HG03565 (cell line): ENCODE measurements around the gene MAMSTR.
"Not testable (repeated sequence)": the region's sequence is repeated elsewhere in the genome, so short reads cannot be mapped to it uniquely, and the experiment has no call there.

Source experiments
- ATAC-seq: cut with Tn5 transposase; IDR thresholded peaks from one replicate; pipeline ENCODE4 v1.9.1; 2021; ENCODE audit warnings: mild to moderate bottlenecking, moderate library complexity; ENCODE audit not compliant: unreplicated experiment

MAMSTR gene

DNA sequence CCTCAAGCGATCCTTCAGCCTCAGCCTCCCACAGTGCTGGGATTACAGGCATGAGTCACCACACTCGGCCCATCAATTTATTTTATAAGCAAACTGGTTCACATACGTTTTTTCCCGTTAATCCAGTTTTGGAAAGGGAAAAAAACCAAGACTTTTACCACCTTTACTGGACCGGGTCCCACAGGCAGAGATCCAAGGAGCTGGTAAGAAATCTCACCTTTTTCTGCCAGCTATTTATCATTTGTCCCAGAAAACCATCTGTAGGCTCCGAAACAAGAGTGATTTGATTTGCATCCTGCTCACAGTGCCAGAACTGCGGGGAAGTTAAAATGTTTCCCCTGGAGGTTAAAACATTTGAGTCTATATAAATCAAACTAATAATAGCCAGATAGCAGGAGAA is 30.1 kb downstream of the MAMSTR start:
- no peak for ATAC-seq

DNA sequence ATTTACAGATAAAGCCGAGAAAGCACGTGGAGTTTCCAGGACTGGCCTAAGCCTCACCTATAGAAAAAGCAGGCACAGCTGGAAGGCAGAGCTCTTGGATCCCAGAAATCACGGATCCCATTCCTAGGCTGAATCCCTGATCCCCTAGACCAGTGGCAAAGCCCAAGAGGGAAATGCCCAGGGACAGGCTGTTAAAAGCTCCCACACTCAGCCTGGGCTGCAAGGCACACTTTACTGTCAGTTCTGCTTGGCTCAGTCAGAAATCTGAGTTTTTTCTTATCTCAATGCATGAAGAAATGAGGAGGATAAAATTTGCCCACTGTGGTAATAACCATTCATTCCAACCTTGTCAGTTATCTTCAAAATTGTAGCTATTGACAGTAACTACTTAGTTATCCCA is 31.7 kb downstream of the MAMSTR start:
- no peak for ATAC-seq

DNA sequence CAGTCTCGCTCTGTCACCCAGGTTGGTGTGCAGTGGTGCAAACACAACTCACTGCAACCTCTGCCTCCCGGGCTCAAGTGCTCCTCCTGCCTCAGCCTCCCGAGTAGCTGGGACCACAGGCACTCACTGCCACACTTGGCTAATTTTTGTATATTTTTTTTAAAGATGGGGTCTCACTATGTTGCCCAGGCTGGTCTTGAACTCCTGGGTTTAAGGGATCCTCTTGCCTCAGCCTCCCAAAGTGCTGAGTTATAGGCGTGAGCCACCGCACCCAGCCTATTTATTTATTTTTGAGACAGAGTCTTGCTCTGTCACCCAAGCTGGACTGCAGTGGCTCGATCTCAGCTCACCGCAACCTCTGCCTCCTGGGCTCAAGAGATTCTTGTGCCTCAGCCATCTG is 32.9 kb downstream of the MAMSTR start:
- not testable (repeated sequence) for ATAC-seq

DNA sequence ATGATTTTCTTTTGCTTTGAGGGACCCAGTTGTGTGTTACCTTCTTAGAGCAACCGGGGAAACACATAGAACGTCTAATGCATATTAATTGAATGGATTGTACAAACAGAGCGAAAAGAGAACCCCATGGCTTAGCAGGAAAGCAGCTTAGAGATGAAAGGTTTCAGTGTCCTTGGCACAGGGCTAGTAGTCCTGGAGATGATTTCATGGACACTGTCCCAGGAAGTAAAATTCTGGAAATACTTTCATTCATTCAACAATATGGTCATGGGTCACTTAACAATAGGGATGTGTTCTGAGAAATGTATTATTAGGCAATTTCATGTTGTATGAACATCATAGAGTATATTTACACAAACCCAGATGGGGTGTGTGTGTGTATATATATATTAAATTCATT is 33.4 kb downstream of the MAMSTR start:
- ATAC-seq, result no peak

DNA sequence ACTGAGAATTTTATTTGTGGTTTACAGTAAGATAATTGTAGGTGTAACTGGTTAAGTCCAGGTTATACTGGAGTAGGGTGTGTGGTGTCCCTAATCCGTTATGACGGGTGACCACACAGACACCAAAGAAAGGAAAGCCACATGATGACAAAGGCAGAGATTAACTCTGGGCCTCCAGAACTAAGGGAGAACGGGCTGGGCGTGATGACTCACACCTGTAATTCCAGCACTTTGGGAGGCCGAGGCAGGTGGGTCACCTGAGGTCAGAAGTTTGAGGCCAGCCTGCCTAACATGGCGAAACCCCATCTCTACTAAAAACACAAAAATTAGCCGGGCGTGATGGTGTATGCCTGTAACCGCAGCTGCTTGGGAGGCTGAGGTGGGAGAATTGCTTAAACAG is 33.9 kb downstream of the MAMSTR start:
- no peak for ATAC-seq

DNA sequence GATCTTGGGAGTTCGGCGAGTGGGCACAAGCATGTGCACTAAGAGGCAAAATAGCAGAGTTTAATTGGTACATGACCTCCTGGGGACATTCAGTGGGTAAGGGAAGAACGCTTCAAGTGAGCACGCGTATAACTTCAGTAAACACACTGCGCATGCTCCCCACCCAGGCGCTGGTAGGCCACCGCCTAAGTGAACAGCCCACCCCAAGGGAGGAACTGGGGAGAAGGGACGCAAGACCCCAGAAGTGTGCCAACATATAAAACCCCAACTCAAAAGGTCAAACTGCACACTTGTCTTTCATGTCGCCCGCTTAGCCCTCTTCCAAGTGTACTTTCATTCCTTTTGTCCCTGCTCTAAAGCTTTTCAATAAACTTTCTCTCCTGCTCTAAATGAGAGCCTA is 36.2 kb downstream of the MAMSTR start:
- no peak for ATAC-seq

DNA sequence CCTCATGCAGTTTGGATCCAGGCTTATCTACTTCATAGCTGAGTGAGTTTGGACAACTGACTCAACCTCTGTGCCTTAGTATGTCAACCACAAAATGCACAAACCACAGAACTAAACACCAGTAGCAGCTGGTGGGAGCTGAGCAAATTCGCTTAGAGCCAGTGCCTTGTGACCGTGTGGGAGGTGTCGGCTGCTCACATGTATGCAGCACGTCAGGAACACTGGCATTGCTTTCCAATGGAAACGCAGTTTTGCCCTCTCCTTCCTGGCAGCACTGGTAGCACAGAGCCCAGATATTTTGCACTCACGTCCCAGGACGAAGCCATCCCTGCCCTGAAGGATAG is 38.4 kb downstream of the MAMSTR start:
- ATAC-seq, result no peak

DNA sequence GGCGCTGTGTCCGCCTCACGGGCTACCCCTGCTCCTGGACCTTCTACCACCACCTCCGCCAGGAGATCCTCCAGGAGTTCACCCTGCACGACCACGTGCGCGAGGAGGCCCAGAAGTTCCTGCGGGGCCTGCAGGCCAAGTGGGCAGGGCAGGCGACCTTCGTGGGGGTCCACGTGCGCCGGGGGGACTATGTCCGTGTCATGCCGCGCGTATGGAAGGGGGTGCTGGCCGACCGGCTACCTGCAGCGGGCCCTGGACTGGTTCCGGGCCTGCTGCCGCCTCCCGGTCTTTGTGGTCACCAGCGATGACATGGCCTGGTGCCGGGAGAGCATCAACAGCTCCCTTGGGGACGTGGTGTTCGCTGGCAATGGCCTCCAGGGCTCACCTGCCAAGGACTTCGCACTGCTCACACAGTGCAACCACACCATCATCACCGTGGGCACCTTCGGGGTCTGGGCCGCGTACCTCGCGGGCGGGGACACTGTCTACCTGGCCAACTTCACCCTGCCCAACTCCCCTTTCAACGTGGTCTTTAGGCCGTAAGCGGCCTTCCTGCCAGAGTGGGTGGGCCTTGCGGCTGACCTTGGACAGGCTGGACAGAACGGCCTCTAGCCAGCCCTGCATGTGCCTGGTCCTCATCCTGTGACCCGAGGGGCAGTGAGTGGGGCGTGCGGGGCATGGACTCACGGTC is 38.9 kb downstream of the MAMSTR start:
- ATAC-seq, result no peak

DNA sequence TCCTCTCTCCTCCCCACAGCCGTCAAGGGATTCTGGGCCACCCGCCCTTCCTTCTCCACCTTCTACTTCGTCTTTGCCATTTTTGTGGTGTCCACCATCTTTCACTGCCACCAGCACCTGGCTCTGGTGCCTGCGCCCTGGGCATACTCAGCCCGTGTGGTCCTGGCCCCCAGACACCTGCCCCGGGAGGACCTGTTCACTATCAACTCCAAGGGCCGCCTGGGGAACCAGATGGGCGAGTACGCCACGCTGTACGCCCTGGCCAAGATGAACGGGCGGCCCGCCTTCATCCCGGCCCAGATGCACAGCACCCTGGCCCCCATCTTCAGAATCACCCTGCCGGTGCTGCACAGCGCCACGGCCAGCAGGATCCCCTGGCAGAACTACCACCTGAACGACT is 39.5 kb downstream of the MAMSTR start:
- not testable (repeated sequence) for ATAC-seq

DNA sequence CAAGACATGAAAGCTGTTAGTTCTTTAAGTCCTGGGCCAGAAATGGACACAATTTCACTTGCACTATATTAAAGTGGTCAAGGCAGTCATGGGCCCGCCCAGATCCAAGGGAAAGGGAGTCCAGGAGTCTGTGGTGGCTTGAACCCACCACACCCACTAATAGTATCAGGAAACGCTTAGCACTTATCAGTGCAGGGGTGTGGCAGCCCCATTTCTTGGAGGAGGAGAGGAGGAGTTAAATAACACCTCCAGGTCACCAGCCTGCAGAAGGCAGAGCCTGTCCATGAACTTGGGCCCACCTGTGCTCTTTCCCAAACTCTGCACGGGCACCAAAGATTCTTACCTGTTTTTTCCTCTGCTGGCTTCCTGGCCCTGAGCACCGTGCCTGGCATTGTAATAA is 41.3 kb downstream of the MAMSTR start:
- ATAC-seq, result no peak

DNA sequence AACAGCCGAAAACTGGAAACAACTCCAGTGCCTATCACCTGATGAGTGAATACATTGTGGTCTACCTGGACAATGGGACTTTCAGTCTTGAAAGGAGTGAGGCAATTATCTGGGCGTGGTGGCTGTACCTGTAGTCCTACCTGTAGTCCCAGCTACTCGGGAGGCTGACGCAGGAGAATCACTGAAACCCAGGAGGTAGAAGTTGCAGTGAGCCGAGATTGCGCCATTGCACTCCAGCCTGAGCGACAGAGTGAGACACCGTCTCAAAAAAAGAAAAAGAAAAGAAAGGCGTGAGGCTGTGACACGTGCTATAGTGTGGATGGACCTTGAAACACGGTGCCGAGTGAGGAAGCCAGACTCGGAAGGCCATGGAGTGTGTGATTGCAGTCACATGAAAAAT is 42.6 kb downstream of the MAMSTR start:
- ATAC-seq, result no peak

DNA sequence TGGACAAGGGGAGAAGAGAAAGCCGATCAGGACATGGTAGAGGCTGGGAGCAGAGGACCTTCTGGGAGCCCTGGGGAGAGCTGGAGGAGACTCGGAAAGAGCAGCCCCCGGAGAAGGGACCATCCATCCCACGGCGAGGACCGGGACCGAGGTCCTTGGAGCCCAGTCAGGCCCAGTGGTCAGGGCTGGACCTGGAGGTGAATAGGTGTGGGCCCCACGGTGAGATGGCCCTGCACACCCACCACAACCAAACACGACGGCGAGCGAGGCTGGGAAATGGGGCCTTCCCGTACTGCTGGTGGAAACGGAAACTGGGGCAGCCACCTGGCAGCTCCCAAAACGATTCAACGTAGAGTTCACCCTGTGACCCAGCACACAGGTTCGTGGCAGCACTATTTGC is 43.0 kb downstream of the MAMSTR start:
- ATAC-seq, result no peak

DNA sequence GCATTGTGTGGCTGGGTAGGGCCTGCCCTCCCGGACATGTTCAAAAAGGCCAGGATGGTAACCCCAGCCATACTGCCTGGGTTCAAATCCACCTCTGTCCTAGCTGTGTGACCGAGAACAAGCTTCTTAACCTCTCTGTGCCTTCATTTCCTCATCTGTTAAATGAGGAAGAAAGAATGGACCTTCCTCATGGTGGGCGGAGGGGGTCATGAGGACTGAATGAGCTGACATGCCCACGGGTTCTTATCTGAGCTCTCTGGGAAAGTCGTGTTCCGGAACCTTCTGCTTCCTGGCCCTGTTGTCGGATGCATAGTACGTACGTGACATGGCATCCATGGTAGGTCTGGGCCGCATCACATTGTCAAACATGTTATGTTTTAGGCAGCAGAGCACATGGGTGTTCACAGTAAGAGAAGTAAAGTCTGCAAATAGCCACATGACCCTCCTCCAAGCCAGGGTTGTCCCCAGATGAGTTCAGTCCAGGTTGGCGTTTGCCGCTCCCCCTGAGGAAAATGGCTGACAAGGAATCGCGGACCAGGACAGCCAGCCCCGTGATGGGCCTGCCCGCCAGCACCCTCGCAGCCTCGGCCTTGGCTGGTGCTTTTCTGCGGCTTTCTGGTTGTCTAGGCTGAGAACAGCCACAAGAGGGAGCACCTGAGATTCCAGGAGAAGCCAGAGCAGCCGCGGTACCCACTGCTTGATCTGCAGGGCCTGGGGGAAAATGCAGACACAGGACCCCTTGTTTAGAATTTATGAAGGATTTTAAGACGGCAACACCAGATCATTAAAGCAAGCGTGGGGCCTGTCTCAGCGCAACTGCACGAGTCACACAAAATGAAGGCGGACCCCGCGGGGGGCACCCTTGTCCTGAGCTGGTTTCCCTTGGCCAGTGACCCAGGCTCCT is 44.4 kb downstream of the MAMSTR start:
- no peak for ATAC-seq

DNA sequence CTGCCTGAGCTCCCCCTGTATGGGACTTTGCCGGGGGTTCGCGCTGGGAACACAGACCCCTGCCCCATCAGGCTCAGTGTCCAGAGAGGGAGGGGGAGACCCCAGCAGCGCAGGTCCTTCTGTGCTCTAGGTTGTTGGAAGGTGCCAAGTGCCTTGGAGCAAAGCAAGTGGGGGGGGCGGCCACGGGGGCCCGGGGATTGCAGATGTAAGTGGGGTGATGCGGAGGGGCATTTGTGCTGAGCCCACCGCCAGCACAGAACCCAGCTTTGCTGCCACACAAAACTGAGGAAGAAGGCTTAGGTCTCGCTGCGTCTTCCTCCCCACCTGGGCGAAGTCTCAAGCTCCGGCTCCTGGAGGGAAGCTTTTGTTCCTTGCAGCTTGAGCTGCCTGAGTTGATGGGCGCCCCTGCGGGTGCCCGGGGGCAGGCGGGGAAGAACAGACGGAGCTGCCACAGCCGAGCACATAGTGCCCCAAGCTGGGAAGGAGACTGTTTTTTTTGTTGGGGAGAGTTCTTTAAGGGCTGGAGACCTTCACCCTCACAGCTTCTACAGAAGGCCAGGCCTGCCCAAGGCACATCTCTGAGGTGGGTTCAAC is 45.2 kb downstream of the MAMSTR start:
- ATAC-seq, result no peak

DNA sequence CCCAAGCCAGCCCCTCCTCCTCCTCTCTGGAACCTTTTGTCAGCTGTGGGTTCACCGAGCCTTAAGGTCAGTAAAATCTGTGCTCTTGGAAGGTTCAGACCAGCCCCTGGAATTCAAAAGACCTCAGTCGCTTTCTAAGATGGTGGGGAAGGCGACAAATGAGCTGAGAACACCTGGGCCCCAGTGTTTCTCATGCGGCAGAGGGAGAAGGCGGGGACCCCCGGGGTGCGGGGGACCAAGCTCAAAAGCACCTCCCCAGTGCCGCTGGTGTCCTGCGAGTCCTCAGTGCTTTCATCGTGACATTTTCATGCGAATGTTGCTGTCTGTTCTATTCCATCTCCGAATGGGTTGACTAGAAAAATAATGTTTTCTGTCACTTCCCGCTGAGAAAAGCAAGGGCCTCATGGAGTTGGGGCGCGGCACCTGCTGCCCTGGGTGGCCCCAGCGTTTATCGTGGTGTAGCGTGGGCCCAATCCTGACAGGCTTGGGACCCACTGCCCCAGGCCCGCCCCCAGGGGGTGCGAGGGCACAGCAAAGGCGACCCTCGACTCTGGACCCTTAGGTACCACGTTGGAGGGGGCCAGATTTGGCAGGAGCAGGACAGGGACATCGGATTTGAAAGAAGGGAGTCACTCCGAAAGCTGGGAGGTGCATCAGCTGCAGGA is 46.0 kb downstream of the MAMSTR start:
- no peak for ATAC-seq

DNA sequence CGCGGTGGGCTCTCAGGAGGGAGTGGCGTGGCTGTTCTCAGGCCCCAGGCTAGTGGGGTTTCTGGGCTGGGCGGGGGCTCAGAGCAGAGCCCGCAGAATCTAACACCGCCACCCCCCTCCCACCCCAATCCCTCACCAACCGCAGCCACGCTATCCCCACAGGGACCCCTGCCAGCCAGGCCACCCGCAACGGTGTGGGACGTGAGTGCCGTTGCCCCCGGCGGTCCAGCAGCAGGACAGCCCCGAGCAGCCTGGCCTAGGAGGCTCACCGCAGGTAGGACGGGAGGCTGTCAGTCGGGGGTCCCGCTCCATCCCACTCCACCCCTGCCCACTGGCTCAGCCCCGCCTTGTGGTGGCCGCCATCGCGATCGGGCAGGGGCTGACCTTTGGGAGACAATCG is 46.5 kb downstream of the MAMSTR start, which contains the start of gene NTN5:
NTN5 (minus strand) TSS at position 24 of the 400 bp plus-strand sequence. CDS start 2,031 bp downstream, outside the sequence.
- no peak for ATAC-seq

DNA sequence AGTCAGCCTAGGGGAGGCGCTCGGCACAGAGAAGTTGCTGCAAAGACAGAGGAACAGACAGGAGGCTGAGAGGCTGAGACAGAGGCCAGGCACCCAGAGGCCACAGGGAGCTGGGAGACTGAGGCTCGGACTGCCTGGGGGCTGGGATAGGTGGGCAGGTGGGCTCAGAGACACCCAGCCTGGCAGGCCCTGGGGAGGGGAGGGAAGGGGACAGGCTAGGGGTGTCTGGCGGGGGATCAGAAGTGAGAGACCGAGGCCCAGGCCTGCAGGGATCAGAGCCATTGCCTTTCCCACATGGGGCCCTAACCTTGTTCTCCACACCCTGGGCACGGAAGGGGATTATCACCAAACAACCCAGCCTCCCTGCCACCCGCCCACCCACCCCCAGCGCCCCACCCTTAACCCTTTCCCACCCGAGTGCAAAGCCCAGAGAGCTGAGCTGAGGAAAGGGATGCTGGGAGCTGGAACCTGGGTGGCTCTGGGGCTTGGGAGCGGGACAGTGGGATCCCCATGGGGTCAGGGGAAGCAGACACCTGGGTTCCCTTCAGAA is 48.0 kb downstream of the MAMSTR start:
- ATAC-seq, result no peak

DNA sequence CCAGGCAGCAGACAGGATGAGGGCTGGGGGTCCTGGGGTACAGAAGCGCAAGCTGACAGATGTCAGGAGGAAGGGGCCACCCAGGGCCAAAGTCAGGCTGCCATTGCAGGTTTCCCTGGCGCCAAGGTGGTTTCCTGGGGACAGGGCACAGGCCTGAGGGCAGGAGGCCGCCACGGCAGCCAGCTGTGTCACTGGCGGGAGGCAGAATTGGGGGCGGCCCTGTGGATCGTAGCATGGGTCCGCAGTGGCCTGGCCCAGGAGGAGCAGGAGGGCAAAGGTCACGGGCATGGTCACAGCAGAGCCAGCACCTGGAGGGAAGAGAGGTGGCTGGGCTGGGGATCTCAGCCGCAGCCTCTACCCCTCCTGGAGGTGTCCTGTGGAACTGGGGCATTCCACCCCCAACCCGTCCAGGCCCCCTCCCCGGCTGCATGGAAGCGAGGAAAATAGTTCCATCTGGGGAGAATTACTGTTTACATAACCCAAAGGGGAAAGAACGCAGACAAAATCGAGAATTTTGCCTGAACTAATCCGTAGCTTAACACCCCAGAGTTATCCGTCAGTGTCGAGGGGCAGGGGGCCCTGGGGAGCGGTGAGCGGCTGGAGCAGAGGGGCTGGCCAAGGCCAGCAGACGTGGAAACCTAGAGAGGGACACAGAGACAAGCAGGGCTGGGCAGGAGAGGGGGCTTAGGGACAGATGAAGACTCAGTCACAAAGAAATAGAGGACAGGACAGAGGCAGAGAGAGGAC is 48.7 kb downstream of the MAMSTR start:
- ATAC-seq, result no peak

DNA sequence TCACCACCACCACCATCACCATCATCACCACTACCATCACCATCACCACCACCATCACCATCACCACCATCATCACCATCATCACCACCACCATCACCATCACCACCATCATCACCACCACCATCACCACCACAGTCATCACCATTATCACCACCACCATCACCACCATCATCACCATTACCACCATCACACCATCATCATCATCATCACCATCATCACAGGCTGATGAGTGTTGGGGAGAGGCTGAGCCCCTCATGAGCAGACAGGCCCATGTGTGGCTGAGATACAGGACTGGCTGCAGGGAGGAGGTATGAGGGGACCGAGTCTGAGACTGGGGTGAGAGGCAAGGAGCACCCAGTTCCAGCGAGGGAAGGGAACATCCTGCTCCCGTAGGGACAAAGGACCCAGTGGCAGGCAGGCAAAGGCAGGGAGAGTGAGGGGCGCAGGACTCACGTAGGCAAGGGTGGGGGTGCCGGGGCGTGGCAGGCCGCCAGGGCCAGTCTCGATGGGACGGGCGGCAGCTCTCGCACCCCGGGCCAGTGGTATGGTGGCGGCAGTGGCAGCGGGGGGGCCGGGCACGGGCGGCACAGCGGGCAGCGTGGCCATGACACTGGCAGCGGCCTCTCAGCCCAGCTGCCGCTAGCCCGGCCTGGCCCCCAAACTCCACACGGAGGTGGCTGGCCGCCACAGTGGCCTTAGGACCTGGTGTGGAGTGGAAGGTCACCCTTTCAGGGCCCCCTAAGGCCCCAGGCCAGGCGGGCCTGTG is 49.4 kb downstream of the MAMSTR start:
- ATAC-seq, result no peak

DNA sequence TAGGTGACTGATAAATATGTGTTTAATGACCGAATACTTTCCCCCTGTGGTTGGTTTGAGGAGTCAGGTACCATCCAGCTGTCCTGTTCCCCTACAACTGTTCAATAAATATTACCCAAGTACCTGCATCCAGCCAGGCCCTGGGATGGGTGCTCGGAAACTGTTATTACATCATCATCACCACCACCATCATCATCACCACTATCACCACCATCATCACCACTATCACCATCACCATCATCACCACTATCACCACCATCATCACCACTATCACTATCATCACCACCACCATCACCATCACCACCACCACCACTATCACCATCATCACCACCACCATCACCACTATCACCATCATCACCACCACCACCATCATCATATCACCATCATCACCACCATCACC is 50.8 kb downstream of the MAMSTR start:
- ATAC-seq, result no peak
